Measurements from ENCODE around the gene VMP1. TPM values are rescaled to one million over a fixed set of nuclear protein-coding genes. Genes with fewer than 3 reads are reported as not detected.

VMP1 gene
- total RNA-seq, 1 experiment from 2014 or later, result 306 TPM

- no peak for DNase-seq (ENCODE audit: low spot score)
- in situ Hi-C loops (cut with HindIII; ENCODE audit: low sequenced_read_pairs), result no loop called here
Observed at GRCh38 chr17:59699786-59700185, 7.7 kb upstream of the VMP1 start.

GRCh38 chr17:59702304-59702703 lies 5.2 kb upstream of the VMP1 start:
- DNase-seq (ENCODE audit: low spot score), result no peak
- in situ Hi-C loops (cut with HindIII; ENCODE audit: low sequenced_read_pairs), result no loop called here

- in situ Hi-C loops (cut with HindIII; ENCODE audit: low sequenced_read_pairs), result no loop called here
- DNase-seq (ENCODE audit: low spot score), result no peak
Observed at GRCh38 chr17:59707971-59708430, 547 bp downstream of the VMP1 start.

GRCh38 chr17:59711936-59712335 lies 4.5 kb downstream of the VMP1 start:
- in situ Hi-C loops (cut with HindIII; ENCODE audit: low sequenced_read_pairs), result no loop called here
- no peak for DNase-seq (ENCODE audit: low spot score)

GRCh38 chr17:59712862-59713261 lies 5.4 kb downstream of the VMP1 start:
- in situ Hi-C loops (cut with HindIII; ENCODE audit: low sequenced_read_pairs), result no loop called here
- DNase-seq (ENCODE audit: low spot score), result no peak

- no peak for DNase-seq (ENCODE audit: low spot score)
- in situ Hi-C loops (cut with HindIII; ENCODE audit: low sequenced_read_pairs), result no loop called here
Observed at GRCh38 chr17:59714255-59714654, 6.8 kb downstream of the VMP1 start.

- no peak for DNase-seq (ENCODE audit: low spot score)
- in situ Hi-C loops (cut with HindIII; ENCODE audit: low sequenced_read_pairs), result no loop called here
Observed at GRCh38 chr17:59716427-59716826, 9.0 kb downstream of the VMP1 start.

GRCh38 chr17:59719526-59719925 lies 12.1 kb downstream of the VMP1 start:
- in situ Hi-C loops (cut with HindIII; ENCODE audit: low sequenced_read_pairs), result no loop called here
- DNase-seq (ENCODE audit: low spot score), result no peak

GRCh38 chr17:59722623-59723022 lies 15.2 kb downstream of the VMP1 start:
- in situ Hi-C loops (cut with HindIII; ENCODE audit: low sequenced_read_pairs), result no loop called here
- DNase-seq (ENCODE audit: low spot score), result no peak

- in situ Hi-C loops (cut with HindIII; ENCODE audit: low sequenced_read_pairs), result no loop called here
- DNase-seq (ENCODE audit: low spot score), result no peak
Observed at GRCh38 chr17:59723041-59723440, 15.6 kb downstream of the VMP1 start.

GRCh38 chr17:59723607-59724006 lies 16.2 kb downstream of the VMP1 start:
- in situ Hi-C loops (cut with HindIII; ENCODE audit: low sequenced_read_pairs), result no loop called here
- DNase-seq (ENCODE audit: low spot score), result no peak

GRCh38 chr17:59725691-59726090 lies 18.2 kb downstream of the VMP1 start:
- in situ Hi-C loops (cut with HindIII; ENCODE audit: low sequenced_read_pairs), result no loop called here
- no peak for DNase-seq (ENCODE audit: low spot score)

GRCh38 chr17:59727817-59728533 lies 20.5 kb downstream of the VMP1 start:
- in situ Hi-C loops (cut with HindIII; ENCODE audit: low sequenced_read_pairs), result no loop called here
- no peak for DNase-seq (ENCODE audit: low spot score)

GRCh38 chr17:59730268-59730834 lies 22.9 kb downstream of the VMP1 start:
- no peak for DNase-seq (ENCODE audit: low spot score)
- in situ Hi-C loops (cut with HindIII; ENCODE audit: low sequenced_read_pairs), result no loop called here

GRCh38 chr17:59733697-59734096 lies 26.2 kb downstream of the VMP1 start:
- no peak for DNase-seq (ENCODE audit: low spot score)
- in situ Hi-C loops (cut with HindIII; ENCODE audit: low sequenced_read_pairs), result no loop called here

- DNase-seq (ENCODE audit: low spot score), result no peak
- in situ Hi-C loops (cut with HindIII; ENCODE audit: low sequenced_read_pairs), result no loop called here
Observed at GRCh38 chr17:59734226-59734625, 26.8 kb downstream of the VMP1 start.

GRCh38 chr17:59737324-59737723 lies 29.9 kb downstream of the VMP1 start:
- no peak for DNase-seq (ENCODE audit: low spot score)
- in situ Hi-C loops (cut with HindIII; ENCODE audit: low sequenced_read_pairs), result no loop called here

GRCh38 chr17:59743842-59744241 lies 36.4 kb downstream of the VMP1 start:
- DNase-seq (ENCODE audit: low spot score), result no peak
- in situ Hi-C loops (cut with HindIII; ENCODE audit: low sequenced_read_pairs), result no loop called here

- in situ Hi-C loops (cut with HindIII; ENCODE audit: low sequenced_read_pairs), result no loop called here
Observed at GRCh38 chr17:59745040-59745439, 37.6 kb downstream of the VMP1 start.

GRCh38 chr17:59746849-59747445 lies 39.5 kb downstream of the VMP1 start:
- DNase-seq (ENCODE audit: low spot score), result peak; percentile 55
- in situ Hi-C loops (cut with HindIII; ENCODE audit: low sequenced_read_pairs), result no loop called here

More at GRCh38 chr17:59745040-59745439, 37.6 kb downstream of the VMP1 start:
- DNase-seq (ENCODE audit: low spot score), result no peak

- in situ Hi-C loops (cut with HindIII; ENCODE audit: low sequenced_read_pairs), result no loop called here
- no peak for DNase-seq (ENCODE audit: low spot score)
Observed at GRCh38 chr17:59748591-59748990, 41.1 kb downstream of the VMP1 start.

Data from G401 (cell line).